Colon (tissue), 2 donors: ENCODE results near the gene GEMIN2.
"Not testable (repeated sequence)": the region's sequence is repeated elsewhere in the genome, so short reads cannot be mapped to it uniquely, and the experiment has no call there.

Source experiments
- FAIRE-seq: peaks from 2 replicates; lab custom pipeline; 2012; peaks lifted over from hg19 to GRCh38; lab: Jason Lieb, UNC
- donor health status: control.
- donor health status: control.

GEMIN2 gene

GRCh38 chr14:39176263-39177167 lies 62.4 kb downstream of the GEMIN2 start:
- no peak for FAIRE-seq

DNA sequence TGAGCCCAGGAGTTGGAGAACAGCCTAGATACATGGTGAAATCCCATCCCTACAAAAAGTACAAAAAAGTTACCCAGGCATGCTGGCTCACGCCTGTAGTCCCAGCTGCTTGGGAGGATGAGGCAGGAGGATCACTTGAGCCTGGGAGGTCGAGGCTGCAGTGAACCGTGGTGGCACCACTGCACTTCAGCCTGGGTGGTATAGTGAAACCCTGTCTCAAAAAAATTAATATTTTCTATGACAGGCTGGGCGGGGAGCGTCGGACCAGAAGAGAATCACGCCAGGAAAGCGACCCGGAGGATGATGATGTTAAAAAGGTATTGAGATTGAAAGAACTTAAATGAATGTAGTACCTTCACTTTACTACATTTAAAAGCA lies 63.0 kb downstream of the GEMIN2 start:
- FAIRE-seq, result no peak

DNA sequence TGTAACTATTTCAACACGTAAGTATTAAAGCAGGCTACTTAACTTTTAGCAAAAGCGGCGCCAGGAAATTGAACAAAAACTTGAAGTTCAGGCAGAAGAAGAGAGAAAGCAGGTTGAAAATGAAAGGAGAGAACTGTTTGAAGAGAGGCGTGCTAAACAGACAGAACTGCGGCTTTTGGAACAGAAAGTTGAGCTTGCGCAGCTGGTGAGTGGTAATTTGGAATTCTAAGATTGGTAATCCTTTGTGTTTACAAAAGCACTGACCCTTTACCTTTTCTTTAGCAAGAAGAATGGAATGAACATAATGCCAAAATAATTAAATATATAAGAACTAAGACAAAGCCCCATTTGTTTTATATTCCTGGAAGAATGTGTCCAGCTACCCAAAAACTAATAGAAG lies 64.9 kb downstream of the GEMIN2 start:
- no peak for FAIRE-seq

DNA sequence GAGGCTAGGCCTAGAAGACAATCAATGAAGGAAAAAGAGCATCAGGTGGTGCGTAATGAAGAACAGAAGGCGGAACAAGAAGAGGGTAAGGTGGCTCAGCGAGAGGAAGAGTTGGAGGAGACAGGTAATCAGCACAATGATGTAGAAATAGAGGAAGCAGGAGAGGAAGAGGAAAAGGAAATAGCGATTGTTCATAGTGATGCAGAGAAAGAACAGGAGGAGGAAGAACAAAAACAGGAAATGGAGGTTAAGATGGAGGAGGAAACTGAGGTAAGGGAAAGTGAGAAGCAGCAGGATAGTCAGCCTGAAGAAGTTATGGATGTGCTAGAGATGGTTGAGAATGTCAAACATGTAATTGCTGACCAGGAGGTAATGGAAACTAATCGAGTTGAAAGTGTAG lies 66.4 kb downstream of the GEMIN2 start:
- no peak for FAIRE-seq

DNA sequence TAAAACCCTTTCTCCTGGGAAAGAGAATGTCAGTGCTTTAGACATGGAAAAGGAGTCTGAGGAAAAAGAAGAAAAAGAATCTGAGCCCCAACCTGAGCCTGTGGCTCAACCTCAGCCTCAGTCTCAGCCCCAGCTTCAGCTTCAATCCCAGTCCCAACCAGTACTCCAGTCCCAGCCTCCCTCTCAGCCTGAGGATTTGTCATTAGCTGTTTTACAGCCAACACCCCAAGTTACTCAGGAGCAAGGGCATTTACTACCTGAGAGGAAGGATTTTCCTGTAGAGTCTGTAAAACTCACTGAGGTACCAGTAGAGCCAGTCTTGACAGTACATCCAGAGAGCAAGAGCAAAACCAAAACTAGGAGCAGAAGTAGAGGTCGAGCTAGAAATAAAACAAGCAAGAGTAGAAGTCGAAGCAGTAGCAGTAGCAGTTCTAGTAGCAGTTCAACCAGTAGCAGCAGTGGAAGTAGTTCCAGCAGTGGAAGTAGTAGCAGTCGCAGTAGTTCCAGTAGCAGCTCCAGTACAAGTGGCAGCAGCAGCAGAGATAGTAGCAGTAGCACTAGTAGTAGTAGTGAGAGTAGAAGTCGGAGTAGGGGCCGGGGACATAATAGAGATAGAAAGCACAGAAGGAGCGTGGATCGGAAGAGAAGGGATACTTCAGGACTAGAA lies 67.0 kb downstream of the GEMIN2 start:
- no peak for FAIRE-seq

- FAIRE-seq, result no peak
Observed at GRCh38 chr14:39181693-39182047, 67.5 kb downstream of the GEMIN2 start.

- FAIRE-seq, result no peak
Observed at GRCh38 chr14:39182770-39183684, 68.9 kb downstream of the GEMIN2 start.

DNA sequence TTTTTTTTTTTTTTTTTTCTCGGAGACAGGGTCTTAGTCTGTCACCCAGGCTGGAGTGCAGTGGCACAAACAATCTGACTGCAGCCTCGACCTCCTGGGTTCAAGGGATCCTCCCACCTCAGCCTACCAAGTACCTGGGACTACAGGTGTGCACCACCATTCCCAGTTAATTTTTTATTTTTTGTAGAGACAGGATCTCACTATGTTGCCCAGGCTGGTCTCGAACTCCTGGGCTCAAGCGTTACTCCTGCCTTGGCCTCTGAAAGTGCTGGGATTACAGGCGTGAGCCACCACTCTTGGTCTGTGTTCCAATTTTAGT lies 69.5 kb downstream of the GEMIN2 start:
- not testable (repeated sequence) for FAIRE-seq

DNA sequence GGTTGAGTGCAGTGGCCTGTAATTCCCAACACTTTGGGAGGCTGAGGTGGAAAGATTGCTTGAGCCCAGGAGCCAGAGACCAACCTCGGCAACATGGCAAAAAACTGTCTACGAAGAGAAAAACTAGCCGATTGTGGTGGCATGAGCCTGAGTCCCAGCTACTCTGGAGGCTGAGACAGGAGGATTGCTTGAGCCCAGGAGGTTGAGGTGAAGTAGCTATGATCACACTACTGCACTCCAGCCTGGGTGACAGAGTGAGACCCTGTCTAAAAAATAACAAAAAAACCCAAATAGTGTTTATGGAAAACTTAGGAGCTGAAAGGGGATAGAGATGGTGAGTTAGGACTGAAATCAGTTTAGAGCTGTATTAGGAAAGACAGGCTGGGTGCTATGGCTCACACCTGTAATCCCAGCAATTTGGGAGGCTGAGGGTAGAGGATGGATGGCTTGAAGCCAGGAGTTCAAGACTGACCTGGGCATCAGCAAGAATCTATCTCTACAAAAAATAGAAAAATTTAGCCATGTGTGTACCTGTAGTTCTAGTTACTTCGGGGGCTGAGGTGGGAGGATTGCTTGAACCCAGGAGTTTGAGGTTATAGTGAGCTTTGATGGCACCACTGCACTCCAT lies 70.6 kb downstream of the GEMIN2 start:
- FAIRE-seq, result no peak

- FAIRE-seq, result no peak
Observed at GRCh38 chr14:39185256-39186049, 71.3 kb downstream of the GEMIN2 start.
